DND-41 (cell line): ENCODE measurements around the gene PHTF1.

ENCODE experiments used
- EZH2 ChIP-seq: IDR thresholded peaks from 3 replicates; pipeline ENCODE4 v1.6.1; 2012; ENCODE audit warnings: borderline replicate concordance, low read depth, mild to moderate bottlenecking, moderate library complexity, low read length, inconsistent platforms; ENCODE audit not compliant: severe bottlenecking
- TF ChIP-seq, protein P1 (sequence below): IDR thresholded peaks from 2 replicates; pipeline ENCODE4 v1.5.1; 2012; ENCODE audit warnings: borderline replicate concordance, low read length, moderate library complexity, mild to moderate bottlenecking; ENCODE audit not compliant: poor library complexity, severe bottlenecking; ENCODE audit errors: extremely low read depth

DNA sequence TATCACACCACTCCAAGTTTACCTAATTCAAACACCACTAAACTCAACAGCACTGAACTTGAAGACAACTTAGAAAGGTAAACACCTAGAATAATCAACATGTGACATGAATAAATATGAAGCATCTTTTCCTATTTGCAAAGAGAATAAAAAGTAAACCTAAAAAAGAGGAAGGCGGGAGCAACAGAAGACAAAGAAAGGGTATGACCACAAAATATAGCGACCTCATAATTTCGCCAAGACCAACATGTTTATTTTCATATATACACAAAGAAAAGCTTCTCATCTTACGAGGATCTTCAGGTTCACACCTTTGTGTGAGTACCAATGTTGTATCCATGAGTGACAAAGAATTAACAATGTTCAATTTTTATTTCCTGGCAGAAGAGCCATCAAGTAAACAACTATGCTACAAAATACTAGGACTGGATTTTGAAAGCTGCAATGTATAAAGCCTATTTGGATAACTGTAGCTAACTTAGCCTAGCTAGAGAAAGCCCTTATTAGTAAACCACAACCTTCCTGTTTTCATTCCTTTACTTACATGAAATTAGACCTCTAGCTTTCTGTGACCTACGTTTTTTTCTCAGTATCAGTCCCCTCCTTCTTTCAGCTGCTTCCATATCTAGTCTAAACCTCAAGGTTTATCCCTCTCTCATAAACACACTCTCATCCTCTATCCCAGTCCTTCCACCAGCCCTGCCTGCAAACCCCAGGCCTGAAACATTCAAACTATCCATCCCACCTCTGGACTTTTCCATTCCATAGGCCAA lies 21.3 kb upstream of the PHTF1 start:
- no peak for TF ChIP-seq EZH2
- TF ChIP-seq, protein P1, sequence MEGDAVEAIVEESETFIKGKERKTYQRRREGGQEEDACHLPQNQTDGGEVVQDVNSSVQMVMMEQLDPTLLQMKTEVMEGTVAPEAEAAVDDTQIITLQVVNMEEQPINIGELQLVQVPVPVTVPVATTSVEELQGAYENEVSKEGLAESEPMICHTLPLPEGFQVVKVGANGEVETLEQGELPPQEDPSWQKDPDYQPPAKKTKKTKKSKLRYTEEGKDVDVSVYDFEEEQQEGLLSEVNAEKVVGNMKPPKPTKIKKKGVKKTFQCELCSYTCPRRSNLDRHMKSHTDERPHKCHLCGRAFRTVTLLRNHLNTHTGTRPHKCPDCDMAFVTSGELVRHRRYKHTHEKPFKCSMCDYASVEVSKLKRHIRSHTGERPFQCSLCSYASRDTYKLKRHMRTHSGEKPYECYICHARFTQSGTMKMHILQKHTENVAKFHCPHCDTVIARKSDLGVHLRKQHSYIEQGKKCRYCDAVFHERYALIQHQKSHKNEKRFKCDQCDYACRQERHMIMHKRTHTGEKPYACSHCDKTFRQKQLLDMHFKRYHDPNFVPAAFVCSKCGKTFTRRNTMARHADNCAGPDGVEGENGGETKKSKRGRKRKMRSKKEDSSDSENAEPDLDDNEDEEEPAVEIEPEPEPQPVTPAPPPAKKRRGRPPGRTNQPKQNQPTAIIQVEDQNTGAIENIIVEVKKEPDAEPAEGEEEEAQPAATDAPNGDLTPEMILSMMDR, result no peak
